IMR-90 (cell line): ENCODE measurements around the gene CEP72. TPM values are rescaled to one million over a fixed set of nuclear protein-coding genes. Genes with fewer than 3 reads are reported as not detected.

Source experiments
- ATAC-seq: fragments of 200-7000 bp; cut with Tn5 transposase; 2 replicates; pipeline ENCODE4 v1.9.1; 2020; ENCODE audit warnings: low read depth, mild to moderate bottlenecking, moderate library complexity
- BruUV-seq: library from RNA; stranded (reverse); fragments of 400-500 nt; replicated peaks from 2 replicates; lab custom pipeline; 2021; lab: Mats Ljungman, UMichigan
- CTCF ChIA-PET: fragments of 300-600 bp; formaldehyde crosslinking; extraction: SDS; loops from one replicate; lab custom pipeline; 2021; ENCODE audit warnings: antibody characterized with exemption; lab: Yijun Ruan, JAX
- POLR2A ChIA-PET: fragments of 300-600 bp; sonication (Branson Sonifier 250); formaldehyde crosslinking; loops from one replicate; lab custom pipeline; 2022; ENCODE audit warnings: antibody characterized with exemption; ENCODE audit not compliant: unreplicated experiment; lab: Charles Lee
- DNase-seq: peaks from one replicate; pipeline ENCODE4 v3.0.0; 2013
- H2AFZ ChIP-seq: replicated peaks from 2 replicates; pipeline ENCODE3; 2013; ENCODE audit warnings: low read length, mild to moderate bottlenecking; ENCODE audit not compliant: poor library complexity
- H2AK5ac ChIP-seq: 2 replicates; pipeline ENCODE4 v1.6.1; 2013; ENCODE audit warnings: low read depth, low read length, inconsistent platforms
- H2AK9ac ChIP-seq: replicated peaks from 2 replicates; pipeline ENCODE3; 2013; ENCODE audit warnings: mild to moderate bottlenecking, low read depth, low read length, moderate library complexity; ENCODE audit not compliant: poor library complexity
- H2BK120ac ChIP-seq: 2 replicates; pipeline ENCODE4 v1.6.1; 2013; ENCODE audit warnings: low read depth, low read length, inconsistent platforms
- H2BK15ac ChIP-seq: 3 replicates; pipeline ENCODE4 v1.6.1; 2013; ENCODE audit warnings: low read depth, low read length, inconsistent platforms
- H2BK20ac ChIP-seq: 2 replicates; pipeline ENCODE4 v1.6.1; 2013; ENCODE audit warnings: low read depth, mild to moderate bottlenecking, inconsistent platforms, low read length, moderate library complexity
- H2BK5ac ChIP-seq: 2 replicates; pipeline ENCODE4 v1.6.1; 2013; ENCODE audit warnings: mild to moderate bottlenecking, low read depth, low read length, inconsistent platforms; ENCODE audit not compliant: poor library complexity, severe bottlenecking
- H3K14ac ChIP-seq: replicated peaks from 2 replicates; pipeline ENCODE4 v1.6.1; 2013; ENCODE audit warnings: low read depth, low read length, inconsistent platforms
- H3K18ac ChIP-seq: 2 replicates; pipeline ENCODE4 v1.6.1; 2013; ENCODE audit warnings: low read depth, low read length, control low read depth
- H3K23ac ChIP-seq: 2 replicates; pipeline ENCODE4 v1.6.1; 2013; ENCODE audit warnings: low read depth, low read length, inconsistent platforms
- H3K27ac ChIP-seq: 2 replicates; pipeline ENCODE4 v1.5.1; 2013; ENCODE audit warnings: mild to moderate bottlenecking, control low read depth, low read length; ENCODE audit not compliant: insufficient read depth
- H3K27me3 ChIP-seq: 2 replicates; pipeline ENCODE4 v1.6.1; 2013; ENCODE audit warnings: low read length; ENCODE audit not compliant: control insufficient read depth, insufficient read depth
- H3K36me3 ChIP-seq: 2 replicates; pipeline ENCODE4 v1.6.1; 2013; ENCODE audit warnings: low read length, mixed read lengths; ENCODE audit not compliant: control insufficient read depth, insufficient read depth
- H3K4ac ChIP-seq: 2 replicates; pipeline ENCODE4 v1.6.1; 2013; ENCODE audit warnings: low read depth, low read length, inconsistent platforms
- H3K4me1 ChIP-seq: 2 replicates; pipeline ENCODE4 v1.6.1; 2013; ENCODE audit warnings: low read length, mixed read lengths; ENCODE audit not compliant: control insufficient read depth, insufficient read depth
- H3K4me2 ChIP-seq: 2 replicates; pipeline ENCODE4 v1.6.1; 2013; ENCODE audit warnings: low read depth, mild to moderate bottlenecking, control low read depth, low read length, moderate library complexity
- H3K4me3 ChIP-seq: 2 replicates; pipeline ENCODE4 v1.5.1; 2013; ENCODE audit warnings: low read depth, mild to moderate bottlenecking, control low read depth, low read length, moderate library complexity; ENCODE audit not compliant: insufficient read depth
- H3K56ac ChIP-seq: 2 replicates; pipeline ENCODE4 v1.6.1; 2013; ENCODE audit warnings: low read length, inconsistent platforms; ENCODE audit not compliant: insufficient read depth; ENCODE audit errors: extremely low read depth
- H3K79me1 ChIP-seq, 2 experiments: 2 replicates each; pipeline ENCODE4 v1.6.1; 2013; ENCODE audit warnings: low read length in 2 of 2, inconsistent platforms in 1 of 2, low read depth in 1 of 2
- H3K9ac ChIP-seq: 2 replicates; pipeline ENCODE4 v1.6.1; 2013; ENCODE audit warnings: low read depth, low read length, control low read depth
- H3K9me1 ChIP-seq: 2 replicates; pipeline ENCODE4 v1.6.1; 2013; ENCODE audit warnings: low read length, inconsistent platforms; ENCODE audit not compliant: insufficient read depth
- H3K9me3 ChIP-seq: 2 replicates; pipeline ENCODE4 v1.6.1; 2013; ENCODE audit warnings: low read length; ENCODE audit not compliant: control insufficient read depth, insufficient read depth
- H4K20me1 ChIP-seq: 2 replicates; pipeline ENCODE4 v1.6.1; 2013; ENCODE audit warnings: low read length, inconsistent platforms; ENCODE audit not compliant: insufficient read depth
- H4K5ac ChIP-seq: 2 replicates; pipeline ENCODE4 v1.6.1; 2013; ENCODE audit warnings: mild to moderate bottlenecking, low read depth, low read length, control low read depth
- H4K8ac ChIP-seq, 2 experiments: 2 replicates each; pipeline ENCODE4 v1.6.1; 2013; ENCODE audit warnings: low read depth in 2 of 2, low read length in 2 of 2, control low read depth in 1 of 2, inconsistent platforms in 1 of 2
- H4K91ac ChIP-seq: 2 replicates; pipeline ENCODE4 v1.6.1; 2013; ENCODE audit warnings: low read depth, low read length, inconsistent platforms; ENCODE audit not compliant: insufficient read depth
- BHLHE40 ChIP-seq: fragments of 150-350 bp; IDR thresholded peaks from 2 replicates; pipeline ENCODE4 v1.6.1; 2016; ENCODE audit warnings: mild to moderate bottlenecking, low read depth, low read length
- CEBPB ChIP-seq: IDR thresholded peaks from 2 replicates; pipeline ENCODE4 v1.6.1; 2012; ENCODE audit warnings: low read depth, low read length, improper control_type of control experiment
- ELK1 ChIP-seq: fragments of 150-350 bp; IDR thresholded peaks from 2 replicates; pipeline ENCODE4 v1.6.1; 2016; ENCODE audit warnings: low read depth, mild to moderate bottlenecking, low read length, moderate library complexity, borderline replicate concordance
- FOS ChIP-seq: fragments of 150-350 bp; IDR thresholded peaks from 2 replicates; pipeline ENCODE4 v1.6.1; 2016; ENCODE audit warnings: low read depth, low read length
- MAFK ChIP-seq: IDR thresholded peaks from 2 replicates; pipeline ENCODE4 v1.6.1; 2012; ENCODE audit warnings: low read depth, low read length, improper control_type of control experiment
- MAZ ChIP-seq: IDR thresholded peaks from 2 replicates; pipeline ENCODE4 v1.6.1; 2012; ENCODE audit warnings: low read depth, mild to moderate bottlenecking, low read length, improper control_type of control experiment, moderate library complexity, borderline replicate concordance
- MXI1 ChIP-seq: IDR thresholded peaks from 2 replicates; pipeline ENCODE4 v1.6.1; 2012; ENCODE audit warnings: low read depth, mild to moderate bottlenecking, low read length, moderate library complexity, borderline replicate concordance
- NFE2L2 ChIP-seq: fragments of 150-350 bp; IDR thresholded peaks from 2 replicates; pipeline ENCODE4 v1.6.1; 2016; ENCODE audit warnings: low read depth, mild to moderate bottlenecking, low read length
- RFX5 ChIP-seq: IDR thresholded peaks from 2 replicates; pipeline ENCODE4 v1.8.0; 2012; ENCODE audit warnings: low read depth, mild to moderate bottlenecking, low read length, moderate library complexity
- SMC3 ChIP-seq: fragments of 150-350 bp; IDR thresholded peaks from 2 replicates; pipeline ENCODE4 v1.6.1; 2016; ENCODE audit warnings: low read depth, mild to moderate bottlenecking, antibody characterized with exemption, low read length, moderate library complexity
- USF2 ChIP-seq: fragments of 150-350 bp; IDR thresholded peaks from 2 replicates; pipeline ENCODE4 v1.6.1; 2017; ENCODE audit warnings: mild to moderate bottlenecking, antibody characterized with exemption, low read length, low read depth
- WGBS, 2 experiments: methylation state at CpG; one replicate each; pipeline versions ENCODE4 v1.1.5 to v1.1.7; 2013; ENCODE audit warnings: missing lambda C conversion rate in 2 of 2; ENCODE audit not compliant: insufficient read length in 1 of 2; ENCODE audit errors: extremely low coverage in 2 of 2; 5-methylcytosine and 5-hydroxymethylcytosine counted together
- dilution Hi-C: fragments of 300-500 bp; cut with HindIII; formaldehyde crosslinking; loops from one replicate; pipeline ENCODE4 v1.14.3; 2018; ENCODE audit warnings: low sequenced_read_pairs; ENCODE audit not compliant: unreplicated experiment
- in situ Hi-C: fragments of 300-500 bp; cut with MboI; formaldehyde crosslinking; loops from 3 replicates; pipeline ENCODE4 v1.14.3; 2019; ENCODE audit warnings: low sequenced_read_pairs, inconsistent platforms, mixed read lengths
- intact Hi-C: fragments of 100-400 bp; cut with micrococcal nuclease; formaldehyde crosslinking; loops from 2 replicates; pipeline ENCODE4 v1.10.0; 2022
- polyA plus RNA-seq, 3 experiments: library from polyadenylated mRNA; depleted of rRNA; stranded (reverse); fragments of >200 nt; gene quantifications; 2 replicates each; pipeline ENCODE4 v1.2.3, GENCODE V29; 2012; ENCODE audit warnings: low replicate concordance in 1 of 3
- total RNA-seq: library from RNA; depleted of rRNA; stranded (reverse); fragments of >200 nt; gene quantifications from 2 replicates; pipeline ENCODE4 v1.2.3, GENCODE V29; 2012
- TF ChIP-seq, protein P1 (sequence below): conservative IDR thresholded peaks from 2 replicates; pipeline ENCODE4 v1.5.1; 2012; ENCODE audit warnings: mild to moderate bottlenecking, low read depth, low read length, improper control_type of control experiment

CEP72 gene
- total and polyA plus RNA-seq, 2 of the 4 experiments (the other 2 are of a cell fraction) = 2.9 to 4.3 TPM

- H4K91ac ChIP-seq = no peak overlapping the region
- H2AK5ac ChIP-seq = no peak overlapping the region
- H2AFZ ChIP-seq = no peak overlapping the region
- WGBS, 2 experiments = 97% methylated on average over 10 of the region's 16 CpGs; no CpG with 5 or more reads in 1 of the 2 experiments
- H3K14ac ChIP-seq = no peak overlapping the region
- H3K18ac ChIP-seq = no peak overlapping the region
- H3K9me3 ChIP-seq = no peaks in the 10 kb centered on the region
- POLR2A ChIA-PET = no interaction called here
- H3K36me3 ChIP-seq = peaks cover 8% of the 10 kb centered on the region
- no peak overlapping the region for H3K9ac ChIP-seq
- H2BK15ac ChIP-seq = no peak overlapping the region
- no peak overlapping the region for H2AK9ac ChIP-seq
- H2BK5ac ChIP-seq = no peak overlapping the region
- no TSS peak for BruUV-seq
- TF ChIP-seq FOS (no peak), MAFK (no peak), CEBPB (no peak), SMC3 (no peak), NFE2L2 (no peak), ELK1 (no peak), RFX5 (no peak), BHLHE40 (no peak), MXI1 (no peak), USF2 (no peak), MAZ (no peak)
- TF ChIP-seq, protein P1, sequence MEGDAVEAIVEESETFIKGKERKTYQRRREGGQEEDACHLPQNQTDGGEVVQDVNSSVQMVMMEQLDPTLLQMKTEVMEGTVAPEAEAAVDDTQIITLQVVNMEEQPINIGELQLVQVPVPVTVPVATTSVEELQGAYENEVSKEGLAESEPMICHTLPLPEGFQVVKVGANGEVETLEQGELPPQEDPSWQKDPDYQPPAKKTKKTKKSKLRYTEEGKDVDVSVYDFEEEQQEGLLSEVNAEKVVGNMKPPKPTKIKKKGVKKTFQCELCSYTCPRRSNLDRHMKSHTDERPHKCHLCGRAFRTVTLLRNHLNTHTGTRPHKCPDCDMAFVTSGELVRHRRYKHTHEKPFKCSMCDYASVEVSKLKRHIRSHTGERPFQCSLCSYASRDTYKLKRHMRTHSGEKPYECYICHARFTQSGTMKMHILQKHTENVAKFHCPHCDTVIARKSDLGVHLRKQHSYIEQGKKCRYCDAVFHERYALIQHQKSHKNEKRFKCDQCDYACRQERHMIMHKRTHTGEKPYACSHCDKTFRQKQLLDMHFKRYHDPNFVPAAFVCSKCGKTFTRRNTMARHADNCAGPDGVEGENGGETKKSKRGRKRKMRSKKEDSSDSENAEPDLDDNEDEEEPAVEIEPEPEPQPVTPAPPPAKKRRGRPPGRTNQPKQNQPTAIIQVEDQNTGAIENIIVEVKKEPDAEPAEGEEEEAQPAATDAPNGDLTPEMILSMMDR = no peak
- no peak overlapping the region for H2BK20ac ChIP-seq
- H3K4me2 ChIP-seq = no peak overlapping the region
- H4K5ac ChIP-seq = no peak overlapping the region
- no peak overlapping the region for H3K23ac ChIP-seq
- H3K56ac ChIP-seq = no peak overlapping the region
- H3K27me3 ChIP-seq = no peaks in the 10 kb centered on the region
- H3K4ac ChIP-seq = no peak overlapping the region
- no peak overlapping the region for H4K8ac ChIP-seq
- no peaks in the 10 kb centered on the region for H4K20me1 ChIP-seq
- no peak for ATAC-seq
- H3K4me1 ChIP-seq = no peaks in the 10 kb centered on the region
- no peak for DNase-seq
- H3K79me1 ChIP-seq = peaks cover 12 to 13% of the 10 kb centered on the region in 2 experiments
- CTCF ChIA-PET = no interaction called here
- H3K9me1 ChIP-seq = no peaks in the 10 kb centered on the region
- H2BK120ac ChIP-seq = no peak overlapping the region
- dilution Hi-C loops = no loop called here
- no peak overlapping the region for H3K27ac ChIP-seq
- in situ Hi-C loops = no loop called here
- H3K4me3 ChIP-seq = no peak overlapping the region
- intact Hi-C loops = no loop called here
Observed at GRCh38 chr5:621341-621761, 9.2 kb downstream of the CEP72 start.
